GM21723 (cell line): ENCODE measurements around the gene CLVS2.

Experiments
- ATAC-seq: cut with Tn5 transposase; IDR thresholded peaks from one replicate; pipeline ENCODE4 v1.9.1; 2021; ENCODE audit warnings: mild to moderate bottlenecking, moderate library complexity; ENCODE audit not compliant: unreplicated experiment

Gene CLVS2

DNA sequence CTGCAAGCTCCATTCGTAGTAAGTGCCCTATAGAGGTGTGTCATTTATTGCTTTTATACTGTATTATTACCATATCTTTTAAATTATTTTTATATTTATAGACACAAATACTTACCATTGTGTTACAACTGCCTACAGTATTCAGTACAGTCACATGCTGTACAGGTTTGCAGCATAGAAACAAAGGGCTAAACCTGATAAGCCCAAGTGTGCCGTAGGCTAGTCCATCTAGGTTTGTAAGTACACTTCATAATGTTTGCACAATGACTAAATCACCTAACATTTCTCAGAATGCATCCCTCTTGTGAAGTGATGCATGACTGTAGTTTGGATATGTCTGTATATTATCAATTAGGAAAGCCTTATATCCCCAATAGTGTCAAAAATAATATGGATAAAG, 122.8 kb downstream of the CLVS2 start:
- ATAC-seq: no peak
